GM10266 (cell line): ENCODE measurements around the gene PEX11A.

Source experiments
- DNase-seq: peaks from one replicate; pipeline ENCODE4 v3.0.0; 2012; ENCODE audit errors: extremely low spot score
- TF ChIP-seq, protein P1 (sequence below): IDR thresholded peaks from 2 replicates; pipeline ENCODE4 v1.5.1; 2012; ENCODE audit warnings: mild to moderate bottlenecking, low read depth; ENCODE audit not compliant: control insufficient read depth, insufficient read depth; ENCODE audit errors: missing control alignments

The PEX11A gene

DNA sequence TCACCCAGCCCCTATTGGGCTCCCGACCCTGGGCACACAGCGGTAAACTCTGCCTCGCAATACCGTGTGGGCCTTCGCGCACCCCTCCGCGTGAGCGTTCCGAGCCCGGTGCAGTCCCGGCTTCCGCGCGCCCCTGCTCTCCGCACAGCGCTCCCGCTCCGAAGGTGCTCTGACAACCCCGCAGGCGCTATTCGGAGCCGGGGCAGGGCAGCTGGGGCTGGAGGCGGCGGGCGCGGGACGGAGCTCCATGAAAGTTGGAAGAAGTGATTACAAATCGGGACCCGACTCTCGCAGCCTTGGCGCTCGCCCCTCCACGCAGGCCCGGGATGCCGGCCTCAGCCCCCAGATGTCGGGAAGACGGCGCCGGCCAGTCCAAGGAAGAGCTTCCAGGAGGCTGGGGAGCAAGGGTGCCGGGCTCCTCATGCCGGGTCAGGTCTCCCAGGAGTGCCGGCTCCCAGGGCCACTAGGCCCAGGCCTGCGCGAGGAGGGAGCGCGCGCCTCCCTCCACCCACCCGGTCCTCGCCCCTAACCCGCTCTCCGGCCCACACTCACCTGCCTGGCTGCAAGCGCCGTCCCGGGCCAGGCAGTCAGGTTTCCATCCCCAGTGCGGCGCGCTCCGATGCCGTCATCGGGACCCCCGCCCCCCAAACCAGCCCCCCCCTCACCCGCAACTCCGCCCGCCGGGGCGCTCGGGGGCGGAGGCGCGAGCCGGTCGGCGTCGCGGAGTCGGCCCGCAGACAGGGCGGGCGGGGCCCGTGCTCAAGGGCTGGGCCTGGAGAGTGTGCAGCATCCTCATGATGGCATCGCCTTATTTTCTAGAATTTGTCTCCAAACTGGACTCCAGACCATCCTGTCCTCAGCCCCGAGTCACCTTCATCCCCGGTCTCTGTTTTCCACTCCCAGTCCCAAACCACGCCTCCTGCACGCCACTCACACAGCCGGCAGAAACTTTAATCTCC, 35.4 kb downstream of the PEX11A start, which contains the start of gene KIF7:
TSS of gene KIF7 (minus strand) at position 621 of the 959 bp plus-strand sequence. CDS start 2,537 bp downstream, outside the sequence.
- TF ChIP-seq, protein P1, sequence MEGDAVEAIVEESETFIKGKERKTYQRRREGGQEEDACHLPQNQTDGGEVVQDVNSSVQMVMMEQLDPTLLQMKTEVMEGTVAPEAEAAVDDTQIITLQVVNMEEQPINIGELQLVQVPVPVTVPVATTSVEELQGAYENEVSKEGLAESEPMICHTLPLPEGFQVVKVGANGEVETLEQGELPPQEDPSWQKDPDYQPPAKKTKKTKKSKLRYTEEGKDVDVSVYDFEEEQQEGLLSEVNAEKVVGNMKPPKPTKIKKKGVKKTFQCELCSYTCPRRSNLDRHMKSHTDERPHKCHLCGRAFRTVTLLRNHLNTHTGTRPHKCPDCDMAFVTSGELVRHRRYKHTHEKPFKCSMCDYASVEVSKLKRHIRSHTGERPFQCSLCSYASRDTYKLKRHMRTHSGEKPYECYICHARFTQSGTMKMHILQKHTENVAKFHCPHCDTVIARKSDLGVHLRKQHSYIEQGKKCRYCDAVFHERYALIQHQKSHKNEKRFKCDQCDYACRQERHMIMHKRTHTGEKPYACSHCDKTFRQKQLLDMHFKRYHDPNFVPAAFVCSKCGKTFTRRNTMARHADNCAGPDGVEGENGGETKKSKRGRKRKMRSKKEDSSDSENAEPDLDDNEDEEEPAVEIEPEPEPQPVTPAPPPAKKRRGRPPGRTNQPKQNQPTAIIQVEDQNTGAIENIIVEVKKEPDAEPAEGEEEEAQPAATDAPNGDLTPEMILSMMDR = no peak
- peak; percentile 89 for DNase-seq

DNA sequence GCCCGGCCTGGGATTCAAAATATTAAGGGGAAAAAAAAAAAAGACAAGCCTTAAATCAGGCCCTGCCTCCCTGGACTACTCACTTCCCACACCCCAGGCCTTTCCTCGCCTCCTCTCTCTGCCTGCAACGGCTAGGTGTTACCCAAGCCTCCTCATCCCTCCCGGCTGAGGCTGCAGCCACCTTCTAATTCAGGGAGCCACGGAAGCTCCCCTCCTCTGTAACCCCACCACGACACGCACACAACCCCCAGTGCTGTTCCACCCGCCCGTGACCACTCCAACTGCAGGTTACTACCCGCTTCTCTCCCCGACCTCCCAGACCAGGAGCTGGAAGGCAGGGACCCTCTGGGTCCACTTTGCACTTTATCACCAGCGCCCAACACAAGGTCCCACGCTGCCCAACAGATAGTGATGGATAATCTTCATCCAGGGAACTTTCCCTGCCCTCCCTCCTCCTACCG, 36.2 kb downstream of the PEX11A start:
- TF ChIP-seq, protein P1 = no peak
- no peak for DNase-seq

DNA sequence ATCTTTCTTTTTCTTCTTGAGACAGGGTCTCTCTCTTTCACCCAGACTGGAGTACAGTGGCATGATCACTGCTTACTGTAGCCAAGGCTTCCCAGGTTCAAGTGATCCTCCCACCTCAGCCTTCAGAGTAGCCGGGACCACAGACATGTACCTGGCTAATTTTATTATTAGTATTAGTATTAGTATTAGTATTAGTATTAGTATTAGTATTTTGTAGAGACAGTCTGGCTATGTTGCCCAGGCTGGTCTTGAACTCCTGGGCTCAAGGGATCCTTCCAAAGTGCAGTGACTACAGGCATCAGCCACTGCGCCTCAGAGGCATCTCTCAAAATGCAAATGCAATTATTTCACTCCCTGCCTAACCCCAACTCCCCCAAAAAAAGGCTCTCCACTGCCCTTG, 37.0 kb downstream of the PEX11A start:
- TF ChIP-seq, protein P1 = no peak
- no peak for DNase-seq

DNA sequence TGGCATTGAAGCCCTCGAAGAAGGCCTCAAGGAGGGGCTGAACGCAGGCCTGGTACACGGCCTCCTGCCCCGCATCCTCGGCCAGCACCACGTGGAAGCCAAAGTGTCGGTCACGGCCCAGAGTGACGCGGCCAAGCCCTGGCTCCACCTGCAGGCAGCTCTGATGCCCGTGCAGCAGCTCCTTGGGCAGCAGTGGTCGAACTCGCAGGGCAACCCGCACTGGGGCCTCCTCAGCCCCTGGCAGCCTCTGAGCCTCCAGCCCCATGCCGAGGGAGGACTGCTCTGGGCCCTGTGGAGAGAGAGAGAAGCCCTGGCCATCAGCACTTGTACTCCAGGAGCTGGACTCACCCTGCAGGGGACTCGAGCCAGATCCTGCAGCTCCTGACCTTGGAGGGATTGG, 37.9 kb downstream of the PEX11A start:
- TF ChIP-seq, protein P1 = no peak
- DNase-seq = no peak

DNA sequence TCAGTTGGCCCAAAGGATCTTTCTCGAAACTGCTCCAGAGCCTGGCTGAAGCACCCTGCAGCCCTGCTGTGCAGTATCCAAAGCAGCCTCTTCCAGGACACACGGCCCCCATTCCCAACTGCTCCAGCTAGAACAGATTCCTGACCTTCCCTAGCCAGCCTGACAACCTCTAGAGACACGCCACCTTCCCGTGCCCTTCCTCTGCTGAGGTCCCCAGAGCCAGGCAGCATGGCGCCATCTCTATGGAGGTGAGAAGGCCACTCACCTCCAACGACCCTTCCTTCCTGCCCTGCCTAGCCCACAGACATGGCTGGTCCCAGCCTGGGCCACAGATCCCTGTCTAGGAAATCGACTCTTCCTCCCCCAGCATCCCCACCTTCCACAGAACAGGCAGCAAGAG, 38.4 kb downstream of the PEX11A start:
- DNase-seq = no peak
- TF ChIP-seq, protein P1 = no peak

DNA sequence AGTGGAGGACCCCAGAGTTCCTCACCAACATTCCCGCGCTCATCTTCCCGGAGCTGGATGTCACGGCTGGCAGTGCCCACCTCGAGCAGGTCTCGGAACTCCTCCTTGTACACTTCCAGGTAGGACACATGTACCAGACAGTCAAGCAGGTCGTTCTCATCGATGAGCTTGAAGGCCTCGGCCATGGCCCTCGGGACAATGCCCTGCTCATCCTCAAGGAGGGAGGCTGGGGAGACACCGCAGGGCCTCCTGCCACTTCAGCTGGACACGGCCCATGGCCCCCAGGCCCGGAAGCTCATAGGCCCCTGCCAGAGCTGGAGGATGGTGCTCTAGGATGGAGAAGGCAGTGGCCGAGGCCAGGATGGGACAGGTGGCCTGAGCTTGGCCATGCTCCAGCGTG, 40.8 kb downstream of the PEX11A start:
- TF ChIP-seq, protein P1 = no peak

More for the DNA sequence above, 40.8 kb downstream of the PEX11A start:
- DNase-seq = no peak
